Esophagus (tissue), 2 donors: Measurements from ENCODE around the gene ATP6V1A. TPM values are rescaled to one million over a fixed set of nuclear protein-coding genes. Genes with fewer than 3 reads are reported as not detected.
"Not testable (repeated sequence)": the region's sequence is repeated elsewhere in the genome, so short reads cannot be mapped to it uniquely, and the experiment has no call there.

Source experiments
- H3K27ac ChIP-seq, 2 donors: one replicate each; pipeline ENCODE4 v1.5.1; 2013; ENCODE audit warnings: low read depth in 2 of 2, mild to moderate bottlenecking in 2 of 2, inconsistent platforms in 1 of 2, low read length in 1 of 2, moderate library complexity in 1 of 2
- H3K27me3 ChIP-seq, 2 donors: one replicate each; pipeline ENCODE4 v1.6.1; 2013; ENCODE audit warnings: low read length in 2 of 2, control low read depth in 1 of 2, mild to moderate bottlenecking in 1 of 2; ENCODE audit not compliant: insufficient read depth in 2 of 2, control insufficient read depth in 1 of 2
- H3K36me3 ChIP-seq, 2 donors: one replicate each; pipeline ENCODE4 v1.6.1; 2013; ENCODE audit warnings: low read length in 1 of 2; ENCODE audit not compliant: control insufficient read depth in 2 of 2, insufficient read depth in 2 of 2
- H3K4me1 ChIP-seq, 2 donors: one replicate each; pipeline ENCODE4 v1.6.1; 2013; ENCODE audit warnings: low read length in 1 of 2; ENCODE audit not compliant: control insufficient read depth in 2 of 2, insufficient read depth in 2 of 2
- H3K4me3 ChIP-seq, 2 donors: one replicate each; pipeline ENCODE4 v1.5.1; 2013; ENCODE audit warnings: low read length in 2 of 2, mild to moderate bottlenecking in 2 of 2, low read depth in 1 of 2, moderate library complexity in 1 of 2
- H3K9me3 ChIP-seq, 2 donors: one replicate each; pipeline ENCODE4 v1.6.1; 2013; ENCODE audit warnings: mild to moderate bottlenecking in 2 of 2, low read depth in 1 of 2, low read length in 1 of 2, moderate library complexity in 1 of 2; ENCODE audit not compliant: control insufficient read depth in 2 of 2, insufficient read depth in 1 of 2
- WGBS, 2 donors: extraction: QIAGEN DNeasy Blood & Tissue Kit; methylation state at CpG; one replicate each; pipeline ENCODE4 v1.1.7; 2013; 5-methylcytosine and 5-hydroxymethylcytosine counted together
- polyA plus RNA-seq, 2 donors: library from polyadenylated mRNA; stranded (reverse); fragments of 200-250 nt; gene quantifications; one replicate each; pipeline ENCODE4 v1.2.3, GENCODE V29; 2013
- donor health status: healthy with polysubstance abuse.
- donor health status: Bipolar disorder and iron deficiency.

Gene ATP6V1A
- polyA plus RNA-seq, 2 donors: 16.1 to 16.6 TPM

DNA sequence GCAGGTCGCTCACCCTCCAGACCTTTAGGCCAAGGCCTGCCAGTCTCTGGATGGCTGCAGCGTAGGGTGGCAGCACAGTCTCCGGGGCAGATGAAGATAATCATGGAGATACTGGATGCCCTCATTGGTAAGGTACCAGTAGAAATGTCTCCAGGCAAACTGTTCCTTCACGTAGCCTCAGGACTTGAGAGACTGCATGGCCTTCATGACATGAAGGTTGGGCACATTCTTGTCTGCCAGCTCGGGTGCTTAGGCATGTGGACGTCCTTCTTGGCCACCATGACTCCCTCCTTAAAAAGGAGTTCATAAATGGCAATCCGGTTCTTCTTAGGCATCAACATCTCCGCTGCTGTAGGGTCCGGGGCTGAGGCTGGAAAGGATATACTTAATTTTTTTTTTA is 103.6 kb downstream of the ATP6V1A start:
- not testable (repeated sequence) for H3K4me3 ChIP-seq, H3K27me3 ChIP-seq, H3K4me1 ChIP-seq, H3K27ac ChIP-seq, H3K9me3 ChIP-seq, H3K36me3 ChIP-seq
- 92 to 95% methylated on average over 9 of the region's 9 CpGs for WGBS, 2 donors

DNA sequence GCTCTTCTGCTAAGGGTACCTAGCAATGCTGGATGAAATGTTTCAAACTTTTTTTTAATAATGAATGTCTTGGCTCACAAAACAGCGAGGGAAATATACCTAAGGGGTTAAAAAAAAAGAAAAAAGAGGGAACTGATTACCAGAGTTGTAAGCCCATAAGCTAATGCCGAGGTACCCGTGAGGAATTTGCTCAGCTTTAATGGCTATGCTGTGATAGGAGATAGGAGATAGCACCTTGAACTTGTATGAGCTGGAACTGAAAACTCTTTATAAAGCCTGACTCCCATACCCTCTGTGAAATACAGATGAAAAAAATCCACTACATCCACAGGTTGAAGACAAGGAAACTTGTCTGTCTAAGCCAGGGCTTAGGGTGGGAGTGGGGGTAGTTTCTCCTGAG is 105.7 kb downstream of the ATP6V1A start:
- no peak overlapping the region for H3K4me3 ChIP-seq
- peaks cover 0 to 2% of the 10 kb centered on the region in 2 donors for H3K36me3 ChIP-seq
- no peaks in the 10 kb centered on the region for H3K9me3 ChIP-seq
- no peak overlapping the region for H3K27ac ChIP-seq
- H3K27me3 ChIP-seq: no peaks in the 10 kb centered on the region
- no peaks in the 10 kb centered on the region for H3K4me1 ChIP-seq
- WGBS, 2 donors: 58 to 73% methylated on average over 3 of the region's 3 CpGs

Other genes starting within 250 kb of the ATP6V1A start
- 1 to 10 TPM; 2.7 to 2.8 TPM for gene SPICE1, start 231.9 kb upstream of the ATP6V1A start, polyA plus RNA-seq
- 1 to 10 TPM in 1 of 2 donors, under 1 TPM in 1; 0.41 to 1.0 TPM for gene SIDT1, start 214.5 kb upstream of the ATP6V1A start, polyA plus RNA-seq
- 1 to 10 TPM; 2.9 to 3.8 TPM for gene USF3, start 50.4 kb upstream of the ATP6V1A start, polyA plus RNA-seq
- gene NAA50, start 786 bp upstream of the ATP6V1A start, polyA plus RNA-seq: 10 to 100 TPM; 24.7 to 69.7 TPM
- 10 to 100 TPM in 1 of 2 donors, 1 to 10 TPM in 1; 5.9 to 21.1 TPM for gene GRAMD1C, start 91.8 kb downstream of the ATP6V1A start, polyA plus RNA-seq
- gene ZDHHC23, start 201.0 kb downstream of the ATP6V1A start, polyA plus RNA-seq: 1 to 10 TPM; 1.6 to 2.1 TPM